PC-3 (cell line): ENCODE data around the gene PLEKHM3.

Source experiments
- CTCF ChIP-seq: fragments of 300-600 bp; sonication (generic); conservative IDR thresholded peaks from 2 replicates; pipeline ENCODE4 v1.5.1; 2017; ENCODE audit warnings: antibody characterized with exemption, low read depth, mild to moderate bottlenecking, low read length
- EZH2 ChIP-seq: fragments of 300-600 bp; sonication (generic); IDR thresholded peaks from one replicate; pipeline ENCODE4 v1.6.1; 2017; ENCODE audit warnings: antibody characterized with exemption, mild to moderate bottlenecking, low read length; ENCODE audit not compliant: unreplicated experiment
- EZH2phosphoT487 ChIP-seq: fragments of 300-600 bp; sonication (generic); IDR thresholded peaks from 2 replicates; pipeline ENCODE4 v1.6.1; 2018; ENCODE audit warnings: mild to moderate bottlenecking, antibody characterized with exemption, low read length, borderline replicate concordance

- TF ChIP-seq CTCF (no peak), EZH2phosphoT487 (no peak), EZH2 (no peak)
These were observed 201.5 kb downstream of the PLEKHM3 start for GRCh38 chr2:207823865-207824264.
